Fibroblast of pulmonary artery (primary cell): ENCODE results near the gene RELL1.

Source experiments
- DNase-seq: peaks from one replicate; pipeline ENCODE4 v3.0.0-alpha.2; 2010; ENCODE audit warnings: low read depth
- H3K4me3 ChIP-seq: replicated peaks from 2 replicates; pipeline ENCODE4 v1.5.1; 2011; ENCODE audit warnings: low read depth, mild to moderate bottlenecking, control low read depth, low read length, moderate library complexity
- TF ChIP-seq, protein P1 (sequence below): IDR thresholded peaks from 2 replicates; pipeline ENCODE4 v1.5.1; 2011; ENCODE audit warnings: mild to moderate bottlenecking, control low read depth, low read length, inconsistent platforms; ENCODE audit errors: missing control alignments

RELL1 gene

DNA sequence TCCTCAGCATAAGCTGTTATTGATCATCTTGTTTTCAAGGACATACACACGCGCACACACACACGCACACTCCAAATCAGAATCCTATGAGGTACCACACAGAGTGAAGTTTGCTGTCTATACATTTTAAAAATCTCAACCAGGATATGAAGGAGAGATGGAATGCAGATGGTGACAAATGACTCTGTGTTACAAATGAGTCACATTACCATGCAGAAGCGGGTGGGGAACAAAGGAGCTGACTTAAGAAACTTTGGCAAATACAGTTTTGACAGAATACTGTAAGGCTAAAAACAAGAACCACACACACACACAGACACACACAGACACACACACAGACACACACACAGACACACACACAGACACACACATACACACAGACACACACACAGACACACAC lies 81.7 kb downstream of the RELL1 start:
- no peak overlapping the region for H3K4me3 ChIP-seq
- TF ChIP-seq, protein P1, sequence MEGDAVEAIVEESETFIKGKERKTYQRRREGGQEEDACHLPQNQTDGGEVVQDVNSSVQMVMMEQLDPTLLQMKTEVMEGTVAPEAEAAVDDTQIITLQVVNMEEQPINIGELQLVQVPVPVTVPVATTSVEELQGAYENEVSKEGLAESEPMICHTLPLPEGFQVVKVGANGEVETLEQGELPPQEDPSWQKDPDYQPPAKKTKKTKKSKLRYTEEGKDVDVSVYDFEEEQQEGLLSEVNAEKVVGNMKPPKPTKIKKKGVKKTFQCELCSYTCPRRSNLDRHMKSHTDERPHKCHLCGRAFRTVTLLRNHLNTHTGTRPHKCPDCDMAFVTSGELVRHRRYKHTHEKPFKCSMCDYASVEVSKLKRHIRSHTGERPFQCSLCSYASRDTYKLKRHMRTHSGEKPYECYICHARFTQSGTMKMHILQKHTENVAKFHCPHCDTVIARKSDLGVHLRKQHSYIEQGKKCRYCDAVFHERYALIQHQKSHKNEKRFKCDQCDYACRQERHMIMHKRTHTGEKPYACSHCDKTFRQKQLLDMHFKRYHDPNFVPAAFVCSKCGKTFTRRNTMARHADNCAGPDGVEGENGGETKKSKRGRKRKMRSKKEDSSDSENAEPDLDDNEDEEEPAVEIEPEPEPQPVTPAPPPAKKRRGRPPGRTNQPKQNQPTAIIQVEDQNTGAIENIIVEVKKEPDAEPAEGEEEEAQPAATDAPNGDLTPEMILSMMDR, result no peak
- peak; percentile 59 for DNase-seq

DNA sequence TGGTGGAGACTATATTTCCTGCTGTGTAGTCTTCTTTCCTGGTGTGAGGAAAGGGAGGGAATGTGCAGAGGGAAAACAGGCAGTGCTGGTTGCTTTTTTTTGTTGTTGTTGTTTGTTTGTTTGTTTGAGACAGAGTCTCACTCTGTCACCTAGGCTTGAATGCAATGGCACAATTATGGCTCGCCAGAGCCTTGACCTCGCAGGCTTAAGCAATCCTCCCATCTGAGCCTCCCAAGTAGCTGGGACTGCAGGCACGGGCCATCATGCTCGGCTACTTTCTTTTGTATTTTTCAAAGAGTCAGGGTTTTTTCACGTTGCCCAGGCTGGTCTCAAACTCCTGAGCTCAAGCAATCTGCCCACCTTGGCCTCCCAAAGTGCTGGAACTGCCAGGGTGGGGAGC lies 82.5 kb downstream of the RELL1 start:
- no peak overlapping the region for H3K4me3 ChIP-seq
- TF ChIP-seq, protein P1, result no peak
- no peak for DNase-seq

DNA sequence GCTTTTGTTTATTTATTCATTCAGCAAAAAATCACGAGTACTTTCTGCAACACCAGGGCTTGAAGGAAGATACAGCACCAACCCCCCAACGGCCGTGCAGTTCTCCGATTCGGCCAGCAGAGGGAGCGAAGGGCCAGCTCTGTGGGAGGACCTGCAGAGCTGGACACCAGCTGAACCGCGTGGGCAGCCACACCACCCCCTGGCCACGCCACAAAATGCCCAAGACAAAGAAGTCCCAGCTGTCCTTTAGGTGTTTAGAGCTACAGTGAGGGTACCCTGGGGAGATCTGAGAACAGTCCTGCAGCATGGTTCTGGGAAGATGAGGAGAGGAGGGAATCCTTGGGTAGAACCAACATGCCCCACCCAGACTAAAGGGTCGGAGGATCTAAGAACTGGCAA lies 83.1 kb downstream of the RELL1 start:
- H3K4me3 ChIP-seq, result no peak overlapping the region
- peak; percentile 82 for DNase-seq
- TF ChIP-seq, protein P1, result peak; percentile 96

DNA sequence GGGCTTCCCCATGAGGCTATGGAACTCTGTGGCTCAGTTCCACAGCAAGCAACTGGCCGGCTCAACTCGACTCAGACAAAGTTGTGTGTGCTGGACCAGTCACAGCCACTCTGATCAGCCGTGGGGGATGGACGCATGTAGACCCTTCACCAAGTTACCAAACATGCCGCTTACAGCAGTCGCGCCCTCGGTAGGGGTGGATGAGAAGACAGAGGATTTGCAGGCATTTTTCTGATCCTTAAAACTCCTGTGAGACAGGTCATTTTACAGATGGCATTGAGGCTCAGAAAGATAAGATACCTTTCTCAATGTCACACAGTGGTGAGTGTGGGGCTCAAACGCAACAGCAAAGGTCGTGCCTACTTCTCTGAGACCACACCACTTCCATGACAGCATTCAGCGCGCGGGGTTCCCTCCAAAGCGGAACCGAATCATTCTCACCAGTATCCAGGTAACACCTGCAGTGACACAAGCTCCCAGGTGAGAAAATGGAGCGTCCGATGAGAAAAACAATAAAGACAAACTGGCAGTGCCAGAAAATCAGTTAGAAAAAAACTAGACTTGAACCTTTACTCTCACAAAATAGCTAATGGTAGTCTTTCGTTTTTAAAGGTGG lies 83.6 kb downstream of the RELL1 start:
- no peak overlapping the region for H3K4me3 ChIP-seq
- no peak for DNase-seq
- TF ChIP-seq, protein P1, result no peak

DNA sequence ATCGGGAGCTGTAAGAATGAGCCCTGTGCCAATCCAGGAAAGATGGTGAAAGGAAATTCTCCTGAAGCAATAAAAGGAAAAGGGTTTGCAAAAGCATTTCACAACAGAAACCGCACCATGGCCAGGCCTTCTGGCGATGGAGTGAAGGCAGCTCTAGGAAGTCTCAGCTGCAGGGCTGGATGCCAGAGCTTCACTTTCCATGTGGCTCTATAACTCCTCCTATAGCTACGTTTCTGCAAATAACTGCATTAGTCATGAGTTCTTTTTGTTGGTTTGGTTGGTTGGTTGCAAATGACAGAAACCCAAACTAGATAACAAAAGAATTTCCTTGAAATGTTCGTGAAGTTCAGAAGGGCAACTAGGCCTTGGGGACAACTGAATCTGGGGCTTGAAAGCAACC lies 84.6 kb downstream of the RELL1 start:
- TF ChIP-seq, protein P1, result no peak
- H3K4me3 ChIP-seq, result no peak overlapping the region
- DNase-seq, result peak; percentile 98

DNA sequence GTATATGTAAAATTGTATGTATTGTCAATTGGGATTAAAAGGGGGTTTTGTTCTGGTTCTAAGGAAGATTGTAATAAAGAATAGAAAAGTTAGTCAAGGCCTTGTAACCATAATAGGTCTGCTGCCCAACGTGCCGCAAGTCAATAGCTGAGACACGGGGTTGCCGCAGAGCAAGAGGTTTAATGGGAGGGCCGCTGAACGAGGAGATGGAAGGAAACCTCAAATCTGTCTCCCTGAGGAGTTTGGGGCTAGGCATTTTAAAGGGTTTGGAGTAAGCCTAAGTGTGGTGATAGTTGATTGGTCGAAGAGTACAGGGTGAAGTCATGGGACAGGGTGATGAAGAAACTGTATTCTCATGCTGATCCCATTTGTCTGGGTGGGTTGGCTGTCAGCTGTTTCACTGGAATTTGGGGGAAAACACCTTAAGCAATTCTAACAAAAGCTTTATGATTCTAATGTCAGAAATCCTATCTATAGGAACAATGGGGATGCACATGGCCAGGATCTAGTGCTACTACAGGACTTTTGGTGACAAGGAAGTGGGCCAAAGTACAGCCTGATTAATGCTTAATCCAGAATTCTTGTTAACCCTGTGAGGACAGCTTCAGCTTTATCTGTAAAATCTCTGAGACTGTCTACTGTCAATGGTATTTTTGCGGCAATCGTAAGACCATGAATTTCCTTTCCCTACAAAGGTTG lies 86.9 kb downstream of the RELL1 start:
- no peak overlapping the region for H3K4me3 ChIP-seq
- no peak for DNase-seq
- TF ChIP-seq, protein P1, result no peak

DNA sequence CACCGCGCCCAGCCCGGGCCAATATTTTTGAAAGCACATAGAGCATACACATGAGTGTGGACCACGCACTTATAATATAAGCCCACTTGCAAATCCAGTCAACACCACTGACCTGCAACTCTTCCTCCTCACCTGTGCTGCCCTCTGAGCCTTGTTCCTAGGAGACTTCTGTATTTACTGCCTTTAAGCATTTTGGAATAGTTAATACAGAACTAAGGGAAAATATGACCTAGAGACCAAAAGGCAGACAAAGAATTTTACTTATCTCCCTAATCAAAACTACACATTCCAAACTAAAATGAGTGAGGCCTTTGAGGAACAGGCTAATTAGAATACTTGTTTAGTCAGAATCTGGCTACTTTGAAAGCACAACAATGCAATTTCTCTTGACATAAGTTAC lies 89.1 kb downstream of the RELL1 start:
- DNase-seq, result no peak
- TF ChIP-seq, protein P1, result no peak

More for the DNA sequence above, 89.1 kb downstream of the RELL1 start:
- no peak overlapping the region for H3K4me3 ChIP-seq
